GM12801 (cell line): ENCODE results near the gene SRGAP3.

Source experiments
- TF ChIP-seq, protein P1 (sequence below): IDR thresholded peaks from one replicate; pipeline ENCODE4 v1.5.1; 2011; ENCODE audit warnings: control low read depth; ENCODE audit not compliant: insufficient read length; ENCODE audit errors: extremely low read depth

Gene SRGAP3

DNA sequence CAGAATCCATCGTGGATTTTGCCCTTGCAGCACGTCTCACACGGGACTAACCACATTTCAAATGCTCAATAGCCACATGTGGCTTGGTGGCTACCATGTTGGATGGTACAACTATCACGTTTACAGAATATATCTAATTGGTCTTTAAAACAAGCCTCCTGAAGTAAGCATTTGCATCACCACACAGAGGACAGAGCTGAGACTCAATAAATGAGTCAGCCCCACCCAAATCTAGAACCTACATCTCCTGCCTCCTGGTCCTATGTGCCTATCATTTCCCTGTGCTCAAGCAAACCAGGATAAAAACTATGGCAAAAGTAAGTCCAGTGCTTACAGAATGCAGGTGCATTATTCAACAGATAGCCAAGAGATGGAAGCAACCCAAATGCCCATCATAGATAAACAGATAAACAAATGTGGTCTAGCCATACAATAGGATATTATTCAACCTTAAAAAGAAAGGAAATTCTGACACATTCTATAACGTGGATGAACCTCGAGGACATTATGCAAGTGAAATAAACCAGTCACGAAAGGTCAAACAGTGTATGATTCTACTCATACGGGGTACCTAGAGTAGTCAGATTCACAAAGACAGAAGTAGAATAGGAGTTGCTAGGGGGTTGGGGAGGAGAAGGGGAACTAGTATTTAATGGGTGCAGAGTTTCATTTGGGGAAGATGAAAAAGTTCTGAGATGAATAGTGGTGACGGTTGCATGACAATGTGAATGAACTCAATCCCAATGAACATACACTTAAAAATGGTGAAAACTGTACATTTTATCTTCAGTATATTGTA is 43.9 kb downstream of the SRGAP3 start:
- TF ChIP-seq, protein P1, sequence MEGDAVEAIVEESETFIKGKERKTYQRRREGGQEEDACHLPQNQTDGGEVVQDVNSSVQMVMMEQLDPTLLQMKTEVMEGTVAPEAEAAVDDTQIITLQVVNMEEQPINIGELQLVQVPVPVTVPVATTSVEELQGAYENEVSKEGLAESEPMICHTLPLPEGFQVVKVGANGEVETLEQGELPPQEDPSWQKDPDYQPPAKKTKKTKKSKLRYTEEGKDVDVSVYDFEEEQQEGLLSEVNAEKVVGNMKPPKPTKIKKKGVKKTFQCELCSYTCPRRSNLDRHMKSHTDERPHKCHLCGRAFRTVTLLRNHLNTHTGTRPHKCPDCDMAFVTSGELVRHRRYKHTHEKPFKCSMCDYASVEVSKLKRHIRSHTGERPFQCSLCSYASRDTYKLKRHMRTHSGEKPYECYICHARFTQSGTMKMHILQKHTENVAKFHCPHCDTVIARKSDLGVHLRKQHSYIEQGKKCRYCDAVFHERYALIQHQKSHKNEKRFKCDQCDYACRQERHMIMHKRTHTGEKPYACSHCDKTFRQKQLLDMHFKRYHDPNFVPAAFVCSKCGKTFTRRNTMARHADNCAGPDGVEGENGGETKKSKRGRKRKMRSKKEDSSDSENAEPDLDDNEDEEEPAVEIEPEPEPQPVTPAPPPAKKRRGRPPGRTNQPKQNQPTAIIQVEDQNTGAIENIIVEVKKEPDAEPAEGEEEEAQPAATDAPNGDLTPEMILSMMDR = no peak

DNA sequence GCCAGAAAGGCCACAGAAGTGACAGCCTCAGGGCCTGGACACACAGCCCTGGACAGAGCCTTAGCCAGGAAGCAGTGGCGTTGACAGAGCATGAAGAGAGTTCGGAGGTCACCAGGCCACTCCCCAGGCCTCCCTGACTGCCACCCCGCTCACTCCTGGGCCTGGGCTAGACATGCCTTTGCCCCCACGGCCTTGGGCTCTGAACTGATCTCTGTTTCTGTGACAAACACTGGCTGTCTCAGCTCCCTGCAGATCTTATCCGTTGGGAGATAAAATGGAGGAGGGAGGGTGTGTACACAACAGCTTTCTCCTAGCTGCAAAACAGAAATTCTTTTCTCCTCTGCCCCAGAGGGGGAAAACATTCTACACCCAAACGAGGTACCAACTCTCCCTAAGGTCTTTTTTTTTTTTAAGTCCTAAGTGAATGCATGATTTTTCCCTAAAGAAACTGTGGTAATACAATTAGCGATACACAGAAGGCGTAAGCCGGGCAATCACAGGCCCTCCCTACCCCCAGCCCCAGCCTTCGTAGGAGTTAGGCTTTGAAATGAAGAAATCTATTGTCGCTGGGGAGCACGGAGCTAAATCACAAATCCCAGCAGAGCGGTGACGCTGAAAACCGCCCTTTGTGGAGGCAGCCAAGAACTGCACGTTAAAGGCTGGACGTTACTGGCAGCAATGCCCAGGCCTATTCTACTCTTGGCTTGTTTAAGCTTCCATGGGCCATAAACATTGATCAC is 45.0 kb downstream of the SRGAP3 start:
- TF ChIP-seq, protein P1 = no peak

DNA sequence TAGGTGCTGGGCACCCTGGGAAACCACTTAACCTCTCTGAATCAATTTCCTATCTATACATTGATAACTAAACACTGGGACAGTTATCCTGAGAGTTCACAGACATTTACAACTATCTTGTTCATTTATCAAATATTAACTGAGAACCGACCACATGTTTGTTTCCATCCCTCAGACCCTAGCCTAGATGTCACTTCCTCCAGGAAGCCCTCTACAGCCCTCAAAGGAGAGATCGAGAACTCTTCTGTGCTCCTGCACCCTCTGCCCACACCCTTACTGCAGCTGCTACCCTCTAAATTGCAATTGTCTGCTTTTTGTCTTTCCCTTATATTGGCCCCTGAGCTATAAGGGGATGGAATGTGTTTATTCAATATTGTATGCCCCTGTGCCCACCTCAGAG is 46.1 kb downstream of the SRGAP3 start:
- TF ChIP-seq, protein P1 = no peak

GRCh38 chr3:9202546-9202945 is 46.9 kb downstream of the SRGAP3 start:
- TF ChIP-seq, protein P1 = no peak

- TF ChIP-seq, protein P1 = no peak
Measured at GRCh38 chr3:9201955-9202354, 47.5 kb downstream of the SRGAP3 start.

DNA sequence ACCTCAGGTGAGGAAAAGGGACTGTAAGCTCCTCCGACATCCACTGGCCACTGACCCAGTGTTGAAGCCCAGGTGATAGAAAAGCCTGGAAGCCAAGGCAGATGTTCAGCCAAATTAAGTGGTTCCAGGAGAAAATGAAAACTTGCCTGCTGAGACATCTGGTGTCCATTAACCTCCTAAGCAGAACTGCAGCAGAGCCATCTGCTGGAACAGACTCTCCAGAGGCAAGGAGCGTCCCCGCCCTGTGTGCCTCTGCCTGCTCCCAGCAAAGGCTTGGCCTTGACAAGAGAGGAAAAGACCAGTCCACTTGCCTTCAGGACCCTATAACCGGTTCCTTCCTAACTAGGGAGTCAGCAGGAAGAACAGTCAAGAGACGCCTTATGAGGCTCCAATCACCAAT is 48.2 kb downstream of the SRGAP3 start:
- TF ChIP-seq, protein P1 = no peak

DNA sequence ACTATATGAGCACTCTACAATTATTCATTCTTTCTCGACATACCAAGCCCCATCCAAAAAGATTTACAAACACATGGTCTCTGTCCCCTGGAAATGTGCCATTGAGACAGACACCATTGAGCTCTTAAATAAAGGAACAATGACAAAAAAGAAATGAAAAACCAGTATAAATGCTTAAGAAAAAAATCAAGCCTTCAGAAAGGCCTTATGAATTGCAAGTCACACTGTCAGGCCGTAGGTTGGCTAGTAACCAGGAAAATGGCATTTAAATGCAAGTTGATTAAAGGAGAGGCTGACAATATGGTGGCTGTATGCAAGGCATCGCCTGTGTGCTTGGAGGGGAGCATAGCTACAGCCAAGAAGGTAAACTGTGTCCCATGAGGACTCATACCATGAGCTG is 49.7 kb downstream of the SRGAP3 start:
- TF ChIP-seq, protein P1 = no peak
